Spinal cord (tissue), 10 donors: Measurements from ENCODE around the gene UBE2J2. TPM values are rescaled to one million over a fixed set of nuclear protein-coding genes. Genes with fewer than 3 reads are reported as not detected.

Source experiments
- DNase-seq, 6 donors: peaks; one replicate each; pipeline versions ENCODE4 v3.0.0 to v3.0.0-alpha.2; 2013 to 2015; ENCODE audit warnings: low spot score in 6 of 6, low read depth in 4 of 6
- H3K27ac ChIP-seq: one replicate; pipeline ENCODE4 v1.5.1; 2013; ENCODE audit warnings: low read depth, low read length, control low read depth
- H3K27me3 ChIP-seq: one replicate; pipeline ENCODE4 v1.6.1; 2013; ENCODE audit warnings: low read length; ENCODE audit not compliant: control insufficient read depth, insufficient read depth
- H3K36me3 ChIP-seq: one replicate; pipeline ENCODE4 v1.6.1; 2013; ENCODE audit warnings: low read length; ENCODE audit not compliant: control insufficient read depth, insufficient read depth
- H3K4me1 ChIP-seq: one replicate; pipeline ENCODE4 v1.6.1; 2013; ENCODE audit warnings: low read length; ENCODE audit not compliant: control insufficient read depth, insufficient read depth
- H3K4me3 ChIP-seq: one replicate; pipeline ENCODE4 v1.5.1; 2013; ENCODE audit warnings: low read depth, low read length, control low read depth
- H3K9me3 ChIP-seq: one replicate; pipeline ENCODE4 v1.6.1; 2013; ENCODE audit warnings: low read length; ENCODE audit not compliant: control insufficient read depth, insufficient read depth
- WGBS: methylation state at CpG from one replicate; pipeline ENCODE4 v1.1.5; 2013; ENCODE audit warnings: missing lambda C conversion rate; ENCODE audit not compliant: insufficient coverage; 5-methylcytosine and 5-hydroxymethylcytosine counted together
- polyA plus RNA-seq, 2 donors: library from polyadenylated mRNA; unstranded; fragments of 120-200 nt; gene quantifications; one replicate each; pipeline ENCODE4 v1.2.1, GENCODE V29; 2013; ENCODE audit not compliant: insufficient read length in 2 of 2
- total RNA-seq, 2 donors: library from RNA; depleted of rRNA in 1 of 2; stranded (reverse); fragments of 120-200 nt in 1 of 2; fragments of >200 nt in 1 of 2; gene quantifications; one replicate each; pipeline versions ENCODE4 v1.2.3 to v1.2.4, GENCODE V29; 2013 to 2014
- donor health status: healthy.

UBE2J2 gene
- total and polyA plus RNA-seq, 4 donors = 26.4 to 82.9 (median 54.0) TPM

DNA sequence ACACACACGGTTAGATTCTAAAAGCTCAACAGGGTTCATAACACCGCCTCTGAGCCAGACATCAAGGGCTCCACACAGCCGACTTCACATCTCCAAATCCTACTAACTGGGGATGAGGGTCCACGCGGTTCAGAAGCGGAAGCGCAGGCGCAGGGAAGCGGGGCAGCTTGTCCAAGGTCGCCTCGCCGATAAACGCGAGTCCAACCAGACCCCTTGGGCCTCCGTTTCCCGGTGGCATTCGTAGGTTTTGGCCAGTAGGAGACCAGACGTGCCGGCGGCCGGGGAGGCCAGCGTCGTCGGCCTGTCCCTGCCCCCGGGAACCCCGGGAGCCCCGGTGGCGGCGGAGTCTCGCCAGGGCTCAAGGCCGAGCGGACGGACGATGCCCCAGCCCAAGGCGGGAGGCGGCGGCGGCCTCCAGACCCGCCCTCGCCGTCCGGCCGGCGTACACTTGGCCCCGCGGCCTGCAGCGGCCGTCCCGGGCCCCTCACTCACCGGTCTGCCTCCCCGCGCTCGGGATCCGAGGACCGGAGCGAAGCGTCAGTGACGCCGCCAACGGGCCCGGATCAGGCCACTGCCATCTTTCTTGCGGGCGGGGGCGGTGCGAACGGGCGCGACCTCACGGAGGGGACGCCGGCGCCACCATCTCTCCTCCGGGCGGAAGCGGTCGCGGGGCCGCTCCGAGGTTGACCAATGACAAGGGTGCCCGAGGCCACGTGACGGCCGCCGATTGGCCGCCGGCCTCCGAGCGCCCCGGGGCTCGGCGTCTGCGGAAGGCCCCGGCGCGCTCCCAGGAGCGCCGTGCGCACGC is 42.0 kb downstream of the UBE2J2 start, which contains the start of gene SDF4:
Gene SDF4, minus strand, starts transcription at position 602 of the 808 bp plus-strand sequence. CDS start 3,229 bp downstream, outside the sequence.
- no peaks in the 10 kb centered on the region for H3K27me3 ChIP-seq
- WGBS = under 1% methylated on average over 99 of the region's 99 CpGs
- H3K36me3 ChIP-seq = peaks cover 73% of the 10 kb centered on the region
- H3K4me1 ChIP-seq = peaks cover 35% of the 10 kb centered on the region
- no peaks in the 10 kb centered on the region for H3K9me3 ChIP-seq
- peak within 1 kb of the TSS; percentile 68 for H3K4me3 ChIP-seq
- peak; percentile 84 to 99 (median 94) for DNase-seq
- H3K27ac ChIP-seq = peak within 1 kb of the TSS; percentile 61

DNA sequence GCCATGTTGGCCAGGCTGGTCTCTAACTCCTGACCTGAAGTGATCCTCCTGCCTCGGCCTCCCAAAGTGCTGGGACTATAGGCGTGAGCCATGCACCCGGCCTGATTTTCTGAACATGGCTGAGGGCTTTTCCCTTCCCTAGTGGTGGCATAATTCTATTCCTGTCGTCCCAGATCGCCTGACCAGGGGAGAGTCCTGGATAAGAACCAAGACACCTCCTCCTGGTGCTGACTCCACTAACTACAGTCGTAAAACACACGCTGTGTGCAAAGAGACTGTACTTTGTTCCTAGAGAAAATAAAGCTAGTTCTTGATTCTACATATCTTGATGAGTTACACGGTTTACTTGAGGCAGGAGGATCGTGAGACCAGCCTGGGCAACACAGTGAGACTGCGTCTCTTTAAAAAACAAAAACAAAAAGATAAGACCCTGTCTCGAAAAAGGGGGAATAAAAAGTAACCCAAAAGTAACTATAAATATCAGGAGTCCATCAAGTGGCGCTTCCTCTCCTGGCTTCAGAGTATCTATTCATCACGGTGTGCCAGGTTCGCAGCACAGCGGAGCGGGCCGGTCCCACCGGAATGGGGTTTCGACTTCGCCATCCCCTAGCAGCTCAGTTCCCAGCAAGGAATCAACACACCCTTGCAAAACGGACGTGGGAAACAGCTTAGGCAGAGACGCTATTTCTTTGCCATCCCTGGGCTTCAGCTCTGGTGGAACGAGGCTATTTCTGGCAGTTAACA is 42.8 kb downstream of the UBE2J2 start:
- no peak for DNase-seq
- Histone ChIP-seq H3K36me3 (peaks cover 73% of the 10 kb centered on the region), H3K27me3 (no peaks in the 10 kb centered on the region), H3K4me1 (peaks cover 35% of the 10 kb centered on the region), H3K27ac (peak overlapping the region; percentile 61), H3K9me3 (no peaks in the 10 kb centered on the region), H3K4me3 (peak overlapping the region; percentile 68)
- WGBS = 19% methylated on average over 16 of the region's 24 CpGs

DNA sequence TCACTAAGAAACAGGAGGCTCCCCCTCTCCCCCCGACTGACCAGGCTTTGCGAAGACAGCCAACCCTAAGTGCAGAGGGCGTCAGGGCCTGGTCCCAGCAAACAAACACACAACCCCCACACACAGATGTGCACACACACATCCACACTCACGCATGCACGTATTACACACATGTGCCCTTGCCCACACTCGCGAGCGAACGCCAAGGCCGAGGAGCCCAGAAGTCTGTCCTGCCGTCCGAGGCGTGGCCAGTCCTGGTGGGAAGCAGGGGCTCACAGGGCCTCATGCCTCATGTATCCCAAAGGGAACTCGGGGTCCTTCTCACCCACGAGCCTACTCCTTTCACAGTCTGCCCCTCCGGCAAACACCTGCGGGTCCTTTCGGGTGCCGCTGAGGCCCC is 43.9 kb downstream of the UBE2J2 start:
- Histone ChIP-seq H3K4me3 (no peak overlapping the region), H3K4me1 (peaks cover 35% of the 10 kb centered on the region), H3K9me3 (no peaks in the 10 kb centered on the region), H3K36me3 (peaks cover 73% of the 10 kb centered on the region), H3K27me3 (no peaks in the 10 kb centered on the region), H3K27ac (no peak overlapping the region)
- whole genome bisulfite sequencing = 89% methylated on average over 19 of the region's 19 CpGs
- no peak for DNase-seq

DNA sequence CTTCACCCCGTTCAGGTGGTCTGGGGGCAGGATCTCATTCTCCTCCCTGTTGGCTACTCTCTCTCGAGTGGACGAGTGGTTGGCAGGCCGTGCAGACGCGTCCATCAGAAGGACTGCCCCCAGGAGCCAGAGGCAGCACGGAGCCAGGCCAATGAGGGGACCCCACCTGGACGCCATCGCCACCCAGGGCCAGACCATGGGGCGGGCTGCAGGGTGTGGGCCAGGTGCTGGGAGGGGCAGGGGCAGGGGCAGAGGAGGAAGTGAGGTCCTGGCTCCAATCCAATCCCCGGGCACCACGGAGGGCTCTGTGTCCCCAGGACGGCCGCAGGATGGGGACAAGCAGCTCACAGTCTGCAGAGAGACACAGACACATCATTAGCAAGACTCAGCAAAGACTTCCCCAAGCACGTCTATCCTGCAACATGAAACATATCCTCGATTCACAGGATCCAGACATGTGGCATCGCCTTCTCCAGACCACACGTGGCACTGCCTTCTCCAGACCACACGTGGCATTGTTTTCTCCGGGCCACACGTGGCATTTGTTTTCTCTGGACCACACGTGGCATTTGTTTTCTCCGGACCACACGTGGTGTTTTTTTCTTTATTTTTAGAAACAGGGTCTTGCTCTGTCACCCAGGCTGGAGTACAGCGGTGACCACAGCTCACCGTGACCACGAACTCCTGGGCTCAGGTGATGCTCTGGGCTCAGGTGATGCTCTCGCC is 44.9 kb downstream of the UBE2J2 start:
- 93% methylated on average over 27 of the region's 28 CpGs for WGBS
- no peak for DNase-seq
- Histone ChIP-seq H3K4me1 (peaks cover 29% of the 10 kb centered on the region), H3K36me3 (peaks cover 73% of the 10 kb centered on the region), H3K4me3 (no peak overlapping the region), H3K9me3 (no peaks in the 10 kb centered on the region), H3K27ac (no peak overlapping the region), H3K27me3 (no peaks in the 10 kb centered on the region)

DNA sequence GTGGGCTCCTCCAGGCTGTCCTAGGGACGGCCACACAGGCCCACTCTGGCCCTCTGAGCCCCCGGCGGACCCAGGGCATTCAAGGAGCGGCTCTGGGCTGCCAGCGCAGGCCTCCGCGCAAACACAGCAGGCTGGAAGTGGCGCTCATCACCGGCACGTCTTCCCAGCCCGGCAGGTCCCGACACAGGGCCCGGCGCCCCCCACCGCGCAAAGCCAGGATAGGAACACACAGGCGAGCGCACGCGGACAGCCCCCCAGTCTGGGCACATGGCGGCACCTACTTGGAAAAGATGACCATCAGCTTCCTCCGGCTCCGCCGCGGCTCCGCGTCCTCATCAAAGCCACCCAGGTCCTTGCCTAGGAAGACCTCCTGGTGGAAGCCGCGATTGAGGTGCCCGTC is 45.5 kb downstream of the UBE2J2 start:
- no peak overlapping the region for H3K27ac ChIP-seq
- H3K4me1 ChIP-seq = peaks cover 24% of the 10 kb centered on the region
- H3K27me3 ChIP-seq = no peaks in the 10 kb centered on the region
- WGBS = 95% methylated on average over 29 of the region's 30 CpGs
- H3K9me3 ChIP-seq = no peaks in the 10 kb centered on the region
- DNase-seq = no peak
- no peak overlapping the region for H3K4me3 ChIP-seq
- peaks cover 75% of the 10 kb centered on the region for H3K36me3 ChIP-seq

DNA sequence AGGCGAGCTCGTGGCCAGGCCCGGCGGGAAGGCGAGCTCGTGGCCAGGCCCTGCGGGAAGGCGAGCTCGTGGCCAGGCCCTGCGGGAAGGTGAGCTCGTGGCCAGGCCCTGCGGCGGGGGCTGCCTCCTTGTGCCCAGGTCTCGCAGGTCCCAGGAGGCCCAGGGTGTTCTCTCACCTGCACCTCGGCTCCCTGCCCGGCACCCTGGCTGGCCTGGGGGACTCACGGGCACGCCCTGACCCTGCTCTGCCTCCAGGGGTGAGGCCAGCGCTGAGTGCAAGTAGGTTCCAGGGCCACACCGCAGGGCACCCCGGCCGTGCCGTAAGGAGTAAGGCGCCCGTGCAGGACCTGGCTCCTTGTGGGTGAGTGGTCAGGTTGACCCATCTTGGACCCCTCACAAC is 46.3 kb downstream of the UBE2J2 start:
- DNase-seq = no peak
- H3K27ac ChIP-seq = no peak overlapping the region
- no peaks in the 10 kb centered on the region for H3K27me3 ChIP-seq
- peaks cover 78% of the 10 kb centered on the region for H3K36me3 ChIP-seq
- H3K4me1 ChIP-seq = peaks cover 17% of the 10 kb centered on the region
- H3K9me3 ChIP-seq = no peaks in the 10 kb centered on the region
- WGBS = 99% methylated on average over 23 of the region's 25 CpGs
- H3K4me3 ChIP-seq = no peak overlapping the region

DNA sequence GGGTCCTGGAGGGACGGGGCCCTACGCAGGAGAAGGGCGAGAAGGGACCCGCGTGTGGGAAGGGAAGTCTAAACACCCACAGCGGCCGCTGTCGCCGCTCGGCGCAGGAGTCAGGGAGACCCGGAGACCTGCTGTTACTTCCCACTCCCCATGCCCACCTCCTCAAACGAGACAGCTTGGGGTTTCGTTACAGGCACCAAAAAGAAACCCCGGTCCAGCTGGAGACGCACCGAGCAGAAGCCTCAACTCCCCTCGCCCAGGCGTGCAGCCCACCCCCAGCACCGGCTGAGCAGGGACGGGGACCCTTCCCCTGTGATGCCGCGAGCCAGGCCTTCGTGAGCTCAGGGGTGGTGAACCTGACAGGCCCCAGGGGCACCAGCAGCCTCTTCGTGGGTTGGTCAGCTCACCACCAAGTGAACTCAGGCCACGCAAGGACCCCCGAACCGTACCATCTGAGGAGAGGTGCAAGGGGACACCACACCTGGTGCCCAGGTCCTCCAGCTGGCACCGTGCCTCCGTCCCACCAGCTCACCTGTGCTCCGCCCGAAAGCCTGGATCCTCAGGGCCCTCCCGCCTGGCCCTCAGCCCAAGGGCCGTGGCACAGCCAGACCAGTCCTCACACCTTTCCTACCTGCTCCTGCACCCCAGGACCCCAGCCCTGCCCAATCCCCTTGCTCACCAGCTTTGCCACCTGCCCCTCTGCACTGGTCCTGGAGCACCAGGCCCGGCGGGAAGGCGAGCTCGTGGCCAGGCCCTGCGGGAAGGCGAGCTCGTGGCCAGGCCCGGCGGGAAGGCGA is 46.9 kb downstream of the UBE2J2 start:
- H3K4me1 ChIP-seq = peaks cover 17% of the 10 kb centered on the region
- H3K27me3 ChIP-seq = no peaks in the 10 kb centered on the region
- H3K27ac ChIP-seq = no peak overlapping the region
- 93% methylated on average over 36 of the region's 44 CpGs for WGBS
- DNase-seq = no peak
- H3K9me3 ChIP-seq = no peaks in the 10 kb centered on the region
- no peak overlapping the region for H3K4me3 ChIP-seq
- H3K36me3 ChIP-seq = peaks cover 85% of the 10 kb centered on the region

DNA sequence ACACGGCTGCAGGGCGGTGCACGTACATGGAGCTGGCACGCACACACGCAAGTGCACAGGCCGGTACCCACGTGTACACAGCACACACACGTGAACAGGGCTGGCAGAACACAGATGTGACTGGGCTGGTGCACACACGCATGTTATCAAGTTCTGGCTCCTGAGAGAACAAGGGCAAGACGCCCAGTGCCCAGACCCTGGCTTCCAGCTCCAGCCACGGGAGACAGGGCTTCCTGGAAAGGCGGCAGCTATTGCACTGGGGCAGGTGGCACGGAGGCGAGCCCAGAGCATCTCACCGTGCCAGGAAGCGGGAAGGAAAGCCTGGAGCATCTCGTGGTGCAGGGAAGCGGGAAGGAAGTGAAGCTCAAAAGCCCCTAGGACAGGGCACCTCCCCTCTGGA is 47.7 kb downstream of the UBE2J2 start:
- no peak for DNase-seq
- Histone ChIP-seq H3K27me3 (no peaks in the 10 kb centered on the region), H3K36me3 (peaks cover 91% of the 10 kb centered on the region), H3K4me1 (peaks cover 15% of the 10 kb centered on the region), H3K4me3 (no peak overlapping the region), H3K9me3 (no peaks in the 10 kb centered on the region), H3K27ac (no peak overlapping the region)
- WGBS = 89% methylated on average over 18 of the region's 18 CpGs
